Measurements from ENCODE around the gene SQSTM1. TPM values are rescaled to one million over a fixed set of nuclear protein-coding genes. Genes with fewer than 3 reads are reported as not detected.
A peak's percentile ranks its signal among the peaks of the same experiment; 100 is the strongest.

The SQSTM1 gene
- total and polyA plus RNA-seq, 4 donors = 127 to 330 (median 256) TPM

GRCh38 chr5:179858586-179859427, 38.1 kb downstream of the SQSTM1 start, which contains the start of gene MRNIP:
Gene MRNIP, minus strand, starts transcription at chr5:179858817. Its CDS starts 21 bp downstream, at chr5:179858796.
- Histone ChIP-seq H3K27me3 (ENCODE audit: control insufficient read depth in 4 of 4, insufficient read depth in 4 of 4, low read length in 3 of 4) (no peaks in the 10 kb centered on the region), H3K9me3 (ENCODE audit: control insufficient read depth in 4 of 4, low read length in 3 of 4) (no peaks in the 10 kb centered on the region), H3K4me1 (ENCODE audit: control insufficient read depth in 4 of 4, insufficient read depth in 4 of 4, low read length in 3 of 4) (peaks cover 0 to 7% (median 3%) of the 10 kb centered on the region in 4 donors), H3K9ac (ENCODE audit: low read depth in 1 of 2, low read length in 2 of 2) (peak within 1 kb of the TSS; percentile 52 to 72), H3K27ac (ENCODE audit: low read depth in 1 of 2, low read length in 2 of 2) (peak within 1 kb of the TSS; percentile 78 to 88), H3K4me3 (ENCODE audit: low read depth in 1 of 3, low read length in 3 of 3) (peak within 1 kb of the TSS; percentile 66 to 91 (median 91)), H3K36me3 (ENCODE audit: control insufficient read depth in 4 of 4, insufficient read depth in 3 of 4, low read depth in 1 of 4, low read length in 3 of 4) (peaks cover 6 to 17% (median 6%) of the 10 kb centered on the region in 4 donors)
- under 1% methylated on average over 90 of the region's 90 CpGs for WGBS
- TF ChIP-seq, protein P1, sequence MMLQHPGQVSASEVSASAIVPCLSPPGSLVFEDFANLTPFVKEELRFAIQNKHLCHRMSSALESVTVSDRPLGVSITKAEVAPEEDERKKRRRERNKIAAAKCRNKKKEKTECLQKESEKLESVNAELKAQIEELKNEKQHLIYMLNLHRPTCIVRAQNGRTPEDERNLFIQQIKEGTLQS (IDR thresholded peaks at IDR 0.05) = no peak
- TF ChIP-seq HNF4G (IDR thresholded peaks at IDR 0.05) = no peak
- TF ChIP-seq NR2F2 (IDR thresholded peaks at IDR 0.05) = no peak
- no peak for TF ChIP-seq MAX (IDR thresholded peaks at IDR 0.05)
- peak; percentile 92 for TF ChIP-seq YY1 (IDR thresholded peaks at IDR 0.05)
- TF ChIP-seq RXRA (IDR thresholded peaks at IDR 0.05) = peak; percentile 29 to 46
- peak; percentile 90 for TF ChIP-seq REST (IDR thresholded peaks at IDR 0.05)
- peak; percentile 38 for TF ChIP-seq FOXA1 (IDR thresholded peaks at IDR 0.05)
- TF ChIP-seq CTCF (IDR thresholded peaks at IDR 0.05; ENCODE audit: low read depth, low read length, missing input control) = no peak
- TF ChIP-seq SP1 (IDR thresholded peaks at IDR 0.05) = peak; percentile 58
- TF ChIP-seq GABPA (IDR thresholded peaks at IDR 0.05 in 1 of 2, conservative IDR thresholded peaks at IDR 0.05 in 1 of 2) = peak in 1 of 2 donors; percentile 14
- peak; percentile 76 for TF ChIP-seq TAF1 (conservative IDR thresholded peaks at IDR 0.05)
- peak; percentile 4 to 48 for TF ChIP-seq HNF4A (conservative IDR thresholded peaks at IDR 0.05)
- peak; percentile 29 for TF ChIP-seq FOXA2 (IDR thresholded peaks at IDR 0.05)
- TF ChIP-seq, protein P2, sequence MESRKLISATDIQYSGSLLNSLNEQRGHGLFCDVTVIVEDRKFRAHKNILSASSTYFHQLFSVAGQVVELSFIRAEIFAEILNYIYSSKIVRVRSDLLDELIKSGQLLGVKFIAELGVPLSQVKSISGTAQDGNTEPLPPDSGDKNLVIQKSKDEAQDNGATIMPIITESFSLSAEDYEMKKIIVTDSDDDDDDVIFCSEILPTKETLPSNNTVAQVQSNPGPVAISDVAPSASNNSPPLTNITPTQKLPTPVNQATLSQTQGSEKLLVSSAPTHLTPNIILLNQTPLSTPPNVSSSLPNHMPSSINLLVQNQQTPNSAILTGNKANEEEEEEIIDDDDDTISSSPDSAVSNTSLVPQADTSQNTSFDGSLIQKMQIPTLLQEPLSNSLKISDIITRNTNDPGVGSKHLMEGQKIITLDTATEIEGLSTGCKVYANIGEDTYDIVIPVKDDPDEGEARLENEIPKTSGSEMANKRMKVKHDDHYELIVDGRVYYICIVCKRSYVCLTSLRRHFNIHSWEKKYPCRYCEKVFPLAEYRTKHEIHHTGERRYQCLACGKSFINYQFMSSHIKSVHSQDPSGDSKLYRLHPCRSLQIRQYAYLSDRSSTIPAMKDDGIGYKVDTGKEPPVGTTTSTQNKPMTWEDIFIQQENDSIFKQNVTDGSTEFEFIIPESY (IDR thresholded peaks at IDR 0.05) = no peak
- TF ChIP-seq EGR1 (IDR thresholded peaks at IDR 0.05; ENCODE audit: low read depth in 2 of 2) = no peak
- peak; percentile 68 to 76 for TF ChIP-seq RAD21 (IDR thresholded peaks at IDR 0.05)
- DNase-seq (ENCODE audit: low spot score) = peak; percentile 91

Measured in liver (tissue), 9 donors.